OCI-LY3 (cell line): ENCODE results near the gene CHN1.

Source experiments
- CTCF ChIP-seq: fragments of 200-600, 300-600 bp; sonication (generic); IDR thresholded peaks from 2 replicates; pipeline ENCODE4 v1.5.1; 2014; ENCODE audit warnings: antibody characterized with exemption, low read length, low read depth
- EZH2phosphoT487 ChIP-seq: fragments of 200-600 bp; shearing (Covaris generic); IDR thresholded peaks from 2 replicates; pipeline ENCODE4 v1.6.1; 2018; ENCODE audit warnings: antibody characterized with exemption, mixed run types, low read depth

- TF ChIP-seq CTCF (no peak), EZH2phosphoT487 (no peak)
These were observed 27.8 kb downstream of the CHN1 start for GRCh38 chr2:174977364-174977763.
